HepG2 (cell line): ENCODE data around the gene KAZN. TPM values are rescaled to one million over a fixed set of nuclear protein-coding genes. Genes with fewer than 3 reads are reported as not detected.

Experiments
- ATAC-seq: fragments of 200-7000 bp; cut with Tn5 transposase; 3 replicates; pipeline ENCODE4 v1.9.1; 2020; ENCODE audit warnings: mild to moderate bottlenecking, moderate library complexity
- BruUV-seq: library from RNA; stranded (reverse); fragments of 400-500 nt; replicated peaks from 2 replicates; lab custom pipeline; 2021; lab: Mats Ljungman, UMichigan
- CTCF ChIA-PET: fragments of 300-600 bp; formaldehyde crosslinking; extraction: SDS; loops from one replicate; lab custom pipeline; 2021; ENCODE audit warnings: low total read pairs, inconsistent platforms, low intra/inter-chr PET ratio; lab: Yijun Ruan, JAX
- POLR2A ChIA-PET: fragments of 350-600 bp; sonication (Branson Sonifier 250); formaldehyde crosslinking; loops from one replicate; lab custom pipeline; 2020; ENCODE audit warnings: antibody characterized with exemption, inconsistent platforms; lab: Yijun Ruan, JAX
- DNase-seq: peaks from one replicate; pipeline ENCODE4 v3.0.0-alpha.2; 2015; ENCODE audit warnings: low spot score
- FAIRE-seq: peaks from 3 replicates; lab custom pipeline; 2011; peaks lifted over from hg19 to GRCh38; lab: Jason Lieb, UNC
- H2AFZ ChIP-seq: one replicate; pipeline ENCODE4 v1.6.1; 2011; ENCODE audit warnings: low read length, inconsistent platforms
- H3K27ac ChIP-seq: fragments of 300-600 bp; 3 replicates; pipeline ENCODE4 v1.8.0; 2011; ENCODE audit warnings: mixed run types, mild to moderate bottlenecking, mixed read lengths, low read length, inconsistent platforms; ENCODE audit not compliant: insufficient read depth; ENCODE audit errors: extremely low read length
- H3K27me3 ChIP-seq, 2 experiments: fragments of 200-600 bp in 1 of 2; 2 replicates in 1 of 2; 3 replicates in 1 of 2; pipeline versions ENCODE4 v1.6.0 to v1.8.0; 2011; ENCODE audit warnings: low read length in 2 of 2, mild to moderate bottlenecking in 2 of 2, moderate library complexity in 2 of 2, inconsistent platforms in 1 of 2; ENCODE audit not compliant: insufficient read depth in 2 of 2, control insufficient read depth in 1 of 2
- H3K36me3 ChIP-seq, 2 experiments: fragments of 200-600 bp in 1 of 2; replicated peaks in 1 of 2; 2 replicates in 1 of 2; 3 replicates in 1 of 2; pipeline versions ENCODE4 v1.5.1 to v1.8.0; 2011; ENCODE audit warnings: low read length in 2 of 2, inconsistent platforms in 1 of 2; ENCODE audit not compliant: insufficient read depth in 2 of 2, control insufficient read depth in 1 of 2
- H3K4me1 ChIP-seq: 2 replicates; pipeline ENCODE4 v1.5.1; 2012; ENCODE audit warnings: low read length, inconsistent platforms; ENCODE audit not compliant: insufficient read depth
- H3K4me2 ChIP-seq: 2 replicates; pipeline ENCODE4 v1.6.0; 2011; ENCODE audit warnings: low read depth, low read length, inconsistent platforms
- H3K4me3 ChIP-seq, 3 experiments: fragments of 200-600 bp in 1 of 3; sonication (generic), shearing (Covaris generic) in 1 of 3; replicated peaks in 1 of 3; 2 replicates each; pipeline ENCODE4 v1.5.1; 2011 to 2016; ENCODE audit warnings: low read length in 3 of 3, inconsistent platforms in 2 of 3, low read depth in 2 of 3, mild to moderate bottlenecking in 2 of 3, control low read depth in 1 of 3, mixed read lengths in 1 of 3; ENCODE audit not compliant: insufficient read depth in 1 of 3
- H3K79me2 ChIP-seq: one replicate; pipeline ENCODE4 v1.6.1; 2011; ENCODE audit warnings: low read length, inconsistent platforms; ENCODE audit not compliant: insufficient read depth
- H3K9ac ChIP-seq: 2 replicates; pipeline ENCODE4 v1.6.0; 2011; ENCODE audit warnings: mild to moderate bottlenecking, low read depth, low read length, inconsistent platforms; ENCODE audit not compliant: insufficient read depth
- H3K9me3 ChIP-seq: 2 replicates; pipeline ENCODE4 v1.5.1; 2012; ENCODE audit warnings: mild to moderate bottlenecking, low read length
- H4K20me1 ChIP-seq: 2 replicates; pipeline ENCODE4 v1.6.0; 2011; ENCODE audit warnings: inconsistent platforms, mild to moderate bottlenecking, low read length, moderate library complexity; ENCODE audit not compliant: insufficient read depth
- EED ChIP-seq: sonication (generic); formaldehyde crosslinking; IDR thresholded peaks from 2 replicates; pipeline ENCODE4 v1.5.0; 2020; ENCODE audit warnings: mild to moderate bottlenecking, missing genetic modification reagents
- NAIF1 ChIP-seq: sonication (generic); formaldehyde crosslinking; IDR thresholded peaks from 2 replicates; pipeline ENCODE4 v1.5.0; 2020; ENCODE audit warnings: mild to moderate bottlenecking, missing genetic modification reagents, borderline replicate concordance
- POLR2G ChIP-seq: fragments of 200-400 bp; formaldehyde crosslinking; IDR thresholded peaks from 2 replicates; pipeline ENCODE4 v1.6.1; 2018; ENCODE audit warnings: mild to moderate bottlenecking, low read depth, low read length, moderate library complexity
- SIX4 ChIP-seq: sonication (generic); formaldehyde crosslinking; IDR thresholded peaks from 2 replicates; pipeline ENCODE4 v1.4.0; 2020; ENCODE audit warnings: missing genetic modification reagents
- U2AF2 ChIP-seq: fragments of 200-400 bp; formaldehyde crosslinking; IDR thresholded peaks from 2 replicates; pipeline ENCODE4 v1.6.1; 2017; ENCODE audit warnings: low read depth, mild to moderate bottlenecking, low read length
- ZNF33B ChIP-seq: sonication (generic); formaldehyde crosslinking; IDR thresholded peaks from 2 replicates; pipeline ENCODE4 v1.5.1; 2020; ENCODE audit warnings: mild to moderate bottlenecking, missing genetic modification reagents
- ZNF431 ChIP-seq: sonication (generic); formaldehyde crosslinking; IDR thresholded peaks from 2 replicates; pipeline ENCODE4 v1.9.0; 2022; ENCODE audit warnings: missing genetic modification reagents, low read depth, mild to moderate bottlenecking, borderline replicate concordance
- WGBS: methylation state at CpG from one replicate; pipeline ENCODE4 v1.1.6; 2017; ENCODE audit warnings: low lambda C conversion rate; 5-methylcytosine and 5-hydroxymethylcytosine counted together
- in situ Hi-C: cut with HindIII; loops from 2 replicates; pipeline ENCODE4 v1.10.0; 2017; ENCODE audit warnings: low pct_unique_long_range_greater_than_20kb; ENCODE audit not compliant: extremely low pct_ligation_motif_present
- intact Hi-C: fragments of 100-400 bp; cut with micrococcal nuclease; formaldehyde crosslinking; loops from one replicate; pipeline ENCODE4 v1.10.0; 2022; ENCODE audit not compliant: unreplicated experiment
- polyA plus RNA-seq, 8 experiments: library from polyadenylated mRNA; depleted of rRNA in 3 of 8; stranded (reverse) in 7 of 8; unstranded in 1 of 8; fragments of >200 nt; fragmentation: Illumina TruSeq in 4 of 8; extraction: Trizol in 4 of 8; gene quantifications; 2 replicates each; pipeline versions ENCODE4 v1.2.1 to v1.2.3, GENCODE V29; 2011 to 2016; ENCODE audit warnings: low read depth in 4 of 8, missing spikeins in 1 of 8, mixed read lengths in 1 of 8; ENCODE audit not compliant: insufficient read depth in 1 of 8
- total RNA-seq, 5 experiments: library from RNA; depleted of rRNA; stranded (reverse); fragments of >200 nt; fragmentation: Illumina TruSeq; extraction: Trizol; gene quantifications; 2 replicates each; pipeline ENCODE4 v1.2.3, GENCODE V29; 2016; ENCODE audit warnings: low read depth in 1 of 5
- TF ChIP-seq, protein P1 (sequence below): sonication (generic); formaldehyde crosslinking; IDR thresholded peaks from 2 replicates; pipeline ENCODE4 v1.4.0; 2020; ENCODE audit warnings: low read depth, missing genetic modification reagents
- TF ChIP-seq, protein P2 (sequence below): sonication (generic); formaldehyde crosslinking; IDR thresholded peaks from 2 replicates; pipeline ENCODE4 v1.5.1; 2020; ENCODE audit warnings: missing genetic modification reagents, mild to moderate bottlenecking, borderline replicate concordance
- TF ChIP-seq, protein P3 (sequence below): sonication (generic); formaldehyde crosslinking; conservative IDR thresholded peaks from 2 replicates; pipeline ENCODE4 v1.8.0; 2022; ENCODE audit warnings: mild to moderate bottlenecking, moderate library complexity, missing genetic modification reagents

KAZN gene
- total and polyA plus RNA-seq, 2 of the 13 experiments (the other 11 are each of a cell fraction or from before 2014, with no cell fraction given) = 10.4 to 13.5 TPM

DNA sequence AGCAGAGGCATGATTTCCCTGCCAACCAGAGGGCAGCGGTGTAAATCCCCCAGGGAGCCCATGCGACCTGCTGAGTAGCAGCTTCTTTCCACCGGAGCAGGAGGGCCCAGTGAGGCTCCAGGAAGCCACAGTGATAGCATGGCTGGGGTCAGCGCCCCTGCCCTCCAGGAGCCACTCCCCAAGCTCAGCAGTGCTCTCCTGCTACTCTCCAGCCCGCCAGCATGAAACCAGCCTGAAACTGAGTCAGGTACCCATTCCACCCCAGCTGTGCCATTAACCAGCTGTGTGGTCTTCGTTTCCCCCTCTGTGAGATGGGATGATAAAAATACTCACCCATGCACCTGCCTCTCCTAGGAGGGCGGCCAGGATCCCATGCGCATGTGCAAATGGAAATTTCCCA, 431.3 kb downstream of the KAZN start (continued):
- TF ChIP-seq POLR2G = no peak
- no peak for TF ChIP-seq SIX4 (CRISPR knock-in tag)
- TF ChIP-seq, all 625 proteins: peak for 0

DNA sequence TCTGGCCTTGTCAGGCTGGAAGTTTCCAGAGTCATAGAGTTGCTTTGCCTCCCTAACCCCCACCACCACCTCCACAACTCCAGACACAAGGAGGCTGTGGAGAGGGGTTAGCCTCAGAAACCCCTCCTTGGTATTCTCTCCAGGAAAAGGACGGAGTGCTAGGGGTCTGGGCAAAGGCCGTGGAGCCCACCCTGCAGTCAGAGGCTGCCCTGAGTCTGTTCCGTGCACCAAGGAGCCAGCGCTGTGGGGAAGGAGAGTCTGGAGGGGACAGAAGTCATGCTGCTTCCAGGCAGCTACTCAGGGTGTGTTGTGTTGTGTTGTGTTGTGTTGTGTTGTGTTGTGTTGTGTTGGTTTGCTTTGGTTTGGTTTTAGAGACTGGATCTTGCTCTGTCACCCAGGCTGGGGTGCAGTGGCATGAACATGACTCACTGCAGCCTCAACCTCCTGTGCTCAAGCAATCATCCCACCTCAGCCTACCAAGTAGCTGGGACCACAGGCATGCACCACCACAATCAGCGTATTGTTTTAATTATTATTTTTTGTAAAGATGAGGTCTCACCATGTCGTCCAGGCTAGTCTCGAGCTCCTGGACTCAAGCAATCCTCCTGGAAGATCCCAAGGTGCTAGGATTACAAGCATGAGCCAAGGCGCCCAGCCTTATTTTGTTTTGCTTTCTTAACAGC, 432.9 kb downstream of the KAZN start:
- Histone ChIP-seq H3K9ac (no peak overlapping the region), H3K79me2 (peaks cover 3% of the 10 kb centered on the region), H4K20me1 (peaks cover 4% of the 10 kb centered on the region; the same call in 1 of the 2 replicates), H3K4me2 (no peak overlapping the region), H3K36me3 (peaks cover 8 to 21% of the 10 kb centered on the region in 2 experiments; a peak in 4 of 5 replicates), H3K27me3 (no peaks in the 10 kb centered on the region), H3K27ac (no peak overlapping the region), H3K9me3 (no peaks in the 10 kb centered on the region), H3K4me3 (no peak overlapping the region), H2AFZ (no peak overlapping the region), H3K4me1 (peaks cover 18% of the 10 kb centered on the region)
- WGBS = 99% methylated on average over 8 of the region's 8 CpGs
- FAIRE-seq = no peak
- intact Hi-C loops = no loop called here
- ATAC-seq = no peak
- CTCF ChIA-PET = no interaction called here
- DNase-seq = no peak
- no TSS peak for BruUV-seq
- in situ Hi-C loops = loop anchor here (25.0 kb wide), 3 partner anchors 119 to 1069 kb away; no protein-coding TSS in a partner anchor
- TF ChIP-seq EED (no peak), NAIF1 (CRISPR knock-in tag) (no peak), ZNF431 (CRISPR knock-in tag) (no peak), ZNF33B (CRISPR knock-in tag) (no peak), U2AF2 (no peak)
- TF ChIP-seq, protein P1, sequence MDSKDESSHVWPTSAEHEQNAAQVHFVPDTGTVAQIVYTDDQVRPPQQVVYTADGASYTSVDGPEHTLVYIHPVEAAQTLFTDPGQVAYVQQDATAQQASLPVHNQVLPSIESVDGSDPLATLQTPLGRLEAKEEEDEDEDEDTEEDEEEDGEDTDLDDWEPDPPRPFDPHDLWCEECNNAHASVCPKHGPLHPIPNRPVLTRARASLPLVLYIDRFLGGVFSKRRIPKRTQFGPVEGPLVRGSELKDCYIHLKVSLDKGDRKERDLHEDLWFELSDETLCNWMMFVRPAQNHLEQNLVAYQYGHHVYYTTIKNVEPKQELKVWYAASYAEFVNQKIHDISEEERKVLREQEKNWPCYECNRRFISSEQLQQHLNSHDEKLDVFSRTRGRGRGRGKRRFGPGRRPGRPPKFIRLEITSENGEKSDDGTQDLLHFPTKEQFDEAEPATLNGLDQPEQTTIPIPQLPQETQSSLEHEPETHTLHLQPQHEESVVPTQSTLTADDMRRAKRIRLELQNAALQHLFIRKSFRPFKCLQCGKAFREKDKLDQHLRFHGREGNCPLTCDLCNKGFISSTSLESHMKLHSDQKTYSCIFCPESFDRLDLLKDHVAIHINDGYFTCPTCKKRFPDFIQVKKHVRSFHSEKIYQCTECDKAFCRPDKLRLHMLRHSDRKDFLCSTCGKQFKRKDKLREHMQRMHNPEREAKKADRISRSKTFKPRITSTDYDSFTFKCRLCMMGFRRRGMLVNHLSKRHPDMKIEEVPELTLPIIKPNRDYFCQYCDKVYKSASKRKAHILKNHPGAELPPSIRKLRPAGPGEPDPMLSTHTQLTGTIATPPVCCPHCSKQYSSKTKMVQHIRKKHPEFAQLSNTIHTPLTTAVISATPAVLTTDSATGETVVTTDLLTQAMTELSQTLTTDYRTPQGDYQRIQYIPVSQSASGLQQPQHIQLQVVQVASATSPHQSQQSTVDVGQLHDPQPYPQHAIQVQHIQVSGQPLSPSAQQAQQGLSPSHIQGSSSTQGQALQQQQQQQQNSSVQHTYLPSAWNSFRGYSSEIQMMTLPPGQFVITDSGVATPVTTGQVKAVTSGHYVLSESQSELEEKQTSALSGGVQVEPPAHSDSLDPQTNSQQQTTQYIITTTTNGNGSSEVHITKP (CRISPR knock-in tag) = no peak
- TF ChIP-seq, protein P2, sequence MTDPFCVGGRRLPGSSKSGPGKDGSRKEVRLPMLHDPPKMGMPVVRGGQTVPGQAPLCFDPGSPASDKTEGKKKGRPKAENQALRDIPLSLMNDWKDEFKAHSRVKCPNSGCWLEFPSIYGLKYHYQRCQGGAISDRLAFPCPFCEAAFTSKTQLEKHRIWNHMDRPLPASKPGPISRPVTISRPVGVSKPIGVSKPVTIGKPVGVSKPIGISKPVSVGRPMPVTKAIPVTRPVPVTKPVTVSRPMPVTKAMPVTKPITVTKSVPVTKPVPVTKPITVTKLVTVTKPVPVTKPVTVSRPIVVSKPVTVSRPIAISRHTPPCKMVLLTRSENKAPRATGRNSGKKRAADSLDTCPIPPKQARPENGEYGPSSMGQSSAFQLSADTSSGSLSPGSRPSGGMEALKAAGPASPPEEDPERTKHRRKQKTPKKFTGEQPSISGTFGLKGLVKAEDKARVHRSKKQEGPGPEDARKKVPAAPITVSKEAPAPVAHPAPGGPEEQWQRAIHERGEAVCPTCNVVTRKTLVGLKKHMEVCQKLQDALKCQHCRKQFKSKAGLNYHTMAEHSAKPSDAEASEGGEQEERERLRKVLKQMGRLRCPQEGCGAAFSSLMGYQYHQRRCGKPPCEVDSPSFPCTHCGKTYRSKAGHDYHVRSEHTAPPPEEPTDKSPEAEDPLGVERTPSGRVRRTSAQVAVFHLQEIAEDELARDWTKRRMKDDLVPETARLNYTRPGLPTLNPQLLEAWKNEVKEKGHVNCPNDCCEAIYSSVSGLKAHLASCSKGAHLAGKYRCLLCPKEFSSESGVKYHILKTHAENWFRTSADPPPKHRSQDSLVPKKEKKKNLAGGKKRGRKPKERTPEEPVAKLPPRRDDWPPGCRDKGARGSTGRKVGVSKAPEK = no peak
- TF ChIP-seq, protein P3, sequence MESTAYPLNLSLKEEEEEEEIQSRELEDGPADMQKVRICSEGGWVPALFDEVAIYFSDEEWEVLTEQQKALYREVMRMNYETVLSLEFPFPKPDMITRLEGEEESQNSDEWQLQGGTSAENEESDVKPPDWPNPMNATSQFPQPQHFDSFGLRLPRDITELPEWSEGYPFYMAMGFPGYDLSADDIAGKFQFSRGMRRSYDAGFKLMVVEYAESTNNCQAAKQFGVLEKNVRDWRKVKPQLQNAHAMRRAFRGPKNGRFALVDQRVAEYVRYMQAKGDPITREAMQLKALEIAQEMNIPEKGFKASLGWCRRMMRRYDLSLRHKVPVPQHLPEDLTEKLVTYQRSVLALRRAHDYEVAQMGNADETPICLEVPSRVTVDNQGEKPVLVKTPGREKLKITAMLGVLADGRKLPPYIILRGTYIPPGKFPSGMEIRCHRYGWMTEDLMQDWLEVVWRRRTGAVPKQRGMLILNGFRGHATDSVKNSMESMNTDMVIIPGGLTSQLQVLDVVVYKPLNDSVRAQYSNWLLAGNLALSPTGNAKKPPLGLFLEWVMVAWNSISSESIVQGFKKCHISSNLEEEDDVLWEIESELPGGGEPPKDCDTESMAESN (CRISPR knock-in tag) = no peak
- POLR2A ChIA-PET = no interaction called here
